G401.6 (cell line): ENCODE results near the gene CDKN2AIP.
"Not testable (repeated sequence)": the region's sequence is repeated elsewhere in the genome, so short reads cannot be mapped to it uniquely, and the experiment has no call there.

Experiments used
- FAIRE-seq: peaks from 2 replicates; lab custom pipeline; 2012; peaks lifted over from hg19 to GRCh38; lab: Jason Lieb, UNC

The CDKN2AIP gene

GRCh38 chr4:183448436-183448835 lies 4.0 kb downstream of the CDKN2AIP start:
- no peak for FAIRE-seq

- no peak for FAIRE-seq
These were observed 4.9 kb downstream of the CDKN2AIP start for GRCh38 chr4:183449193-183449882.

- no peak for FAIRE-seq
These were observed 5.7 kb downstream of the CDKN2AIP start for GRCh38 chr4:183450108-183450507.

GRCh38 chr4:183455431-183456195 lies 11.2 kb downstream of the CDKN2AIP start:
- FAIRE-seq = no peak

- no peak for FAIRE-seq
These were observed 13.6 kb downstream of the CDKN2AIP start for GRCh38 chr4:183458005-183458404.

- not testable (repeated sequence) for FAIRE-seq
These were observed 19.6 kb downstream of the CDKN2AIP start for GRCh38 chr4:183463903-183464619.

GRCh38 chr4:183465879-183466278 lies 21.4 kb downstream of the CDKN2AIP start:
- not testable (repeated sequence) for FAIRE-seq

- no peak for FAIRE-seq
These were observed 22.8 kb downstream of the CDKN2AIP start for GRCh38 chr4:183467246-183467645.

- no peak for FAIRE-seq
These were observed 24.0 kb downstream of the CDKN2AIP start for GRCh38 chr4:183468210-183469095.

- FAIRE-seq = no peak
These were observed 24.8 kb downstream of the CDKN2AIP start for GRCh38 chr4:183469285-183469684.

GRCh38 chr4:183469936-183470335 lies 25.5 kb downstream of the CDKN2AIP start:
- FAIRE-seq = no peak

- FAIRE-seq = no peak
These were observed 26.4 kb downstream of the CDKN2AIP start for GRCh38 chr4:183470821-183471220.

GRCh38 chr4:183471946-183472708 lies 27.7 kb downstream of the CDKN2AIP start:
- peak; percentile 93 for FAIRE-seq

- FAIRE-seq = no peak
These were observed 33.7 kb downstream of the CDKN2AIP start for GRCh38 chr4:183478123-183478522.

- FAIRE-seq = no peak
These were observed 34.5 kb downstream of the CDKN2AIP start for GRCh38 chr4:183478926-183479325.

- not testable (repeated sequence) for FAIRE-seq
These were observed 38.2 kb downstream of the CDKN2AIP start for GRCh38 chr4:183482515-183483095.

- FAIRE-seq = no peak
These were observed 39.6 kb downstream of the CDKN2AIP start for GRCh38 chr4:183483997-183484396.

GRCh38 chr4:183485411-183486160 lies 41.1 kb downstream of the CDKN2AIP start:
- FAIRE-seq = no peak

- no peak for FAIRE-seq
These were observed 48.4 kb downstream of the CDKN2AIP start for GRCh38 chr4:183492791-183493222.

GRCh38 chr4:183493246-183493645 lies 48.8 kb downstream of the CDKN2AIP start:
- no peak for FAIRE-seq
